Astrocyte of the spinal cord (primary cell): ENCODE results near the gene SMTN.

Experiments
- DNase-seq: peaks from one replicate; pipeline ENCODE4 v3.0.0; 2011; ENCODE audit warnings: low read depth, low spot score
- H3K4me3 ChIP-seq: 2 replicates; pipeline ENCODE4 v1.5.1; 2011; ENCODE audit warnings: low read depth, mild to moderate bottlenecking, low read length, moderate library complexity
- in situ Hi-C: cut with HindIII; loops from 2 replicates; pipeline ENCODE4 v1.10.0; 2017; ENCODE audit warnings: low sequenced_read_pairs
- TF ChIP-seq, protein P1 (sequence below): IDR thresholded peaks from 2 replicates; pipeline ENCODE4 v1.5.1; 2012; ENCODE audit warnings: low read depth, mild to moderate bottlenecking, low read length, inconsistent platforms

SMTN gene

DNA sequence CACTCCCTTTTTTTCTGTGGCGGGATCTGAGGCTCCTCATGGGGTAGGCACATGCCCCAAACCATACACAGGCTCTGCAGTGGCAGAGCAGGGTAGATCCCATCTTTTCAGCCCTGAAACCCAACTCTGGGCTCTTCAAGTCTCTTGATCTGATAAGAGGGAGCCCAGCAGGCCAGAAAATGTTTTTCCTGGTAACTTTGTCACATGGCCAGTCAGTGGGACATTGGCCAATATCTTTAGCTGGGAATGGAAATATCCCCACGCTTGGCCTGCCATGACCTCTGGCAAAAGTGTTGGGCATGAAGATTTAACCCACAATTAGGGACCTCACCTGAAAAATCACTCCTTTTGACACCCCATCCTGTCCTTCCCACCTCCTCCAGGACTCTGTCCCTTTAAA, 49.8 kb downstream of the SMTN start:
- TF ChIP-seq, protein P1, sequence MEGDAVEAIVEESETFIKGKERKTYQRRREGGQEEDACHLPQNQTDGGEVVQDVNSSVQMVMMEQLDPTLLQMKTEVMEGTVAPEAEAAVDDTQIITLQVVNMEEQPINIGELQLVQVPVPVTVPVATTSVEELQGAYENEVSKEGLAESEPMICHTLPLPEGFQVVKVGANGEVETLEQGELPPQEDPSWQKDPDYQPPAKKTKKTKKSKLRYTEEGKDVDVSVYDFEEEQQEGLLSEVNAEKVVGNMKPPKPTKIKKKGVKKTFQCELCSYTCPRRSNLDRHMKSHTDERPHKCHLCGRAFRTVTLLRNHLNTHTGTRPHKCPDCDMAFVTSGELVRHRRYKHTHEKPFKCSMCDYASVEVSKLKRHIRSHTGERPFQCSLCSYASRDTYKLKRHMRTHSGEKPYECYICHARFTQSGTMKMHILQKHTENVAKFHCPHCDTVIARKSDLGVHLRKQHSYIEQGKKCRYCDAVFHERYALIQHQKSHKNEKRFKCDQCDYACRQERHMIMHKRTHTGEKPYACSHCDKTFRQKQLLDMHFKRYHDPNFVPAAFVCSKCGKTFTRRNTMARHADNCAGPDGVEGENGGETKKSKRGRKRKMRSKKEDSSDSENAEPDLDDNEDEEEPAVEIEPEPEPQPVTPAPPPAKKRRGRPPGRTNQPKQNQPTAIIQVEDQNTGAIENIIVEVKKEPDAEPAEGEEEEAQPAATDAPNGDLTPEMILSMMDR = no peak
- H3K4me3 ChIP-seq = no peak overlapping the region
- no peak for DNase-seq
- in situ Hi-C loops = no loop called here

DNA sequence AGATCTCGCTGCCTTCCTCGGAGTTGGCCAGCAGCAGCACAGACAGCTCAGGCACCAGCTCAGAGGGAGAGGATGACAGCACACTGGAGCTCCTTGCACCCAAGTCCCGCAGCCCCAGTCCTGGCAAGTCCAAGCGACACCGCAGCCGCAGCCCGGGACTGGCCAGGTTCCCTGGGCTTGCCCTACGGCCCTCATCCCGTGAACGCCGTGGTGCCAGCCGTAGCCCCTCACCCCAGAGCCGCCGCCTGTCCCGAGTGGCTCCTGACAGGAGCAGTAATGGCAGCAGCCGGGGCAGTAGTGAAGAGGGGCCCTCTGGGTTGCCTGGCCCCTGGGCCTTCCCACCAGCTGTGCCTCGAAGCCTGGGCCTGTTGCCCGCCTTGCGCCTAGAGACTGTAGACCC, 52.8 kb downstream of the SMTN start:
- no peak overlapping the region for H3K4me3 ChIP-seq
- in situ Hi-C loops = no loop called here

DNA sequence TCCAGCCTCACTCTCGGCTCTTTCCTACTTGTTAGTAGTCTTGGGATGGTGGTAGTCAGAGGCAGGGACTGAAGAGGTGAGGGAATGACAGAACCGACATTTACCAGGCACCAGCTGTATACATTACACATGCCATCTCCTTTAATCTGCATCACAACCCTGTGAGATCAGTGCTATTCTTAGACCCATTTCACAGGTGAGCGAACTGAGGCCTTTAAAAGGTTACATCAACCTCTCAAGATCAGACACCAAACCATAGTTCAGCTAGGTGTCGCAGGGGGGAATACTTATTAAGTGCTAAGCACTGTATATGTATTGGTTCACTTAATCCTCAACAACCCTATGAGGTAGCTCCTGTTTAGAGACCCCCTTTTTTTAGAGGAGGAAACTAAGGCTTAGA, 53.6 kb downstream of the SMTN start:
- DNase-seq = no peak
- TF ChIP-seq, protein P1 = no peak
- no peak overlapping the region for H3K4me3 ChIP-seq
- in situ Hi-C loops = no loop called here

More for the DNA sequence above, 52.8 kb downstream of the SMTN start:
- DNase-seq = no peak
- TF ChIP-seq, protein P1 = no peak

DNA sequence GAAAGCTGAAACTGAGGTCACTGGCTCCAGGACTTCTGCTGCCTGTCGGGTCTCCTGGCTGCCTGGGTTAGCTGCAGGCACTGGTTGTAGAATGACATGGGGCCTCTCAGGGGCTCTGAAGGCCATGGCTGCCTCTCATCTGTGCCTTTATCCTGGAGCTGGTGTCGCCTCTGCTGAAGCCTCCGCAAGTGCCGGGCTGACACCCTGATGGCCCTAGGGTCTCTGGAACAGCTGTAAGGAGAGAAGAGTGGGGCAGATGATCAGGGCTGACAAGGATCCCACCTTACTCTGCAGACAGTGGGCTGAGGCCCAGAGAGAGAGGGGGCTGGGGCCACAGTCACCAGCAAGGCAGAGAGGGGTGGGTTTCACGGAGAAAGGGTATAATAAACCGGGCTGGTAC, 54.6 kb downstream of the SMTN start:
- in situ Hi-C loops = no loop called here
- TF ChIP-seq, protein P1 = no peak
- no peak overlapping the region for H3K4me3 ChIP-seq
- no peak for DNase-seq

DNA sequence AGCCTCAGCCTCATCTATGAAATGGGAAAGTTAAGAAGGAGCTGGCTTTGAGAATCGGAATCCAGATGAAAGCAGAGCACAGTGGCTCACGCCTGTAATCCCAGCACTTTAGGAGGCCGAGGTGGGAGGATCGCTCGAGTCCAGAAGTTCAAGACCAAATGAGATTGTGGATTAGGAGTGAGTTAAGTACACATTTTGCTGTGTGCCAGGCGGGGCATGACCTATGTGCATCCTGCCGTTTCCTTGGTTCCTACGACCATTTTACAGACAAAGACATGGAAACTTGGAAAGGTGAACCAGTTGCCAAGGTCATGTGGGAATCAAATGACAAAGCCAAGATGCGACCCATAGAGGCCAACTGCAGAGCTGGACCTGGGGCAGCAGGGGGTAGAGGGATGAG, 55.0 kb downstream of the SMTN start:
- in situ Hi-C loops = no loop called here
- TF ChIP-seq, protein P1 = no peak

DNA sequence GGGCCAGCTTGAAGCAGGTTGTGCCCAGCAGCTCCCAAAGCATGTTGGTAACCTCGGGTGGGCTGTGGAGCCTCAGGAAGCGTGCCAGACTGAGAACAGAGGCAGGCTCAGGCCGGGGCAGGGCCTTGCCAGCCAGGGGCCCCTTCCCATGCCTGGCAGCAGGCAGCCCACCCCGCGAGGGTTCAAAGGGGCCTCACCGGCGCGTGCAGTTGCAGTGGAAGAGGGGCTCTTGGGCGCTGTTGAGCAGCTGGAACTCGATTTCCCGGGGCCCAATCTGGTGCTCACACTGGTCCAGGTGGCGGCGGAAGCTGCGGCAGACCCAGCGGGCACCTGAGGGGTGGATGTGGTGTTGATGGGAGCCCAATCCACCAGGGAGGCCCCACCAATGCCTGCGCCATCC, 55.6 kb downstream of the SMTN start:
- no peak overlapping the region for H3K4me3 ChIP-seq
- in situ Hi-C loops = no loop called here
- DNase-seq = no peak
- TF ChIP-seq, protein P1 = no peak

More for the DNA sequence above, 55.0 kb downstream of the SMTN start:
- H3K4me3 ChIP-seq = no peak overlapping the region
- no peak for DNase-seq

DNA sequence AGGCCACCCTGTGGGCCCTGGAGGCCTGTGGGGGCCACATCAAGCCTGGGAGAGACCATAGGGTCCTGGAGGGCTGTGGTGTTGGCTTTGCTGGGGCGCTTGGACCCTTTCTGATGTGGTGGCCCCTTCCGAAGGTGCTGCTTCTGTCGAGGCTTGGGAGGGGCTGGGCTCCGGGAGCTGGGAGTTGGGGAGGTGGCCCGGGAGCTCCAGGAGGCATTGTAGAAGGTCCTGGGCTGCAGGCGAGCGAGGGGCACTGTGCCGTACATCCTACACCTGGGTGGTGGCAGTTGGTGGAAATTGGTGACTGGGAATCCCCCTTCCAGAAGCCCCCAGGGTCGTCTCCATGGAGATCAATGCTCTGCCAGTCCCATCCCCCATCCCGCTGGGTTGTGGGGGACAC, 56.6 kb downstream of the SMTN start:
- TF ChIP-seq, protein P1 = no peak
- in situ Hi-C loops = no loop called here
- DNase-seq = no peak
- no peak overlapping the region for H3K4me3 ChIP-seq
